Jurkat, Clone E6-1 (cell line): ENCODE data around the gene MIGA1.
"Not testable (repeated sequence)": the region's sequence is repeated elsewhere in the genome, so short reads cannot be mapped to it uniquely, and the experiment has no call there.

Experiments
- DNase-seq: peaks from one replicate; pipeline ENCODE4 v3.0.0-alpha.2; 2011; ENCODE audit warnings: low read depth, low spot score
- H3K4me3 ChIP-seq: 2 replicates; pipeline ENCODE4 v1.5.1; 2011; ENCODE audit warnings: mild to moderate bottlenecking, low read length, control low read depth, moderate library complexity

MIGA1 gene

GRCh38 chr1:77796695-77797405, 17.4 kb downstream of the MIGA1 start:
- H3K4me3 ChIP-seq, result no peak overlapping the region
- no peak for DNase-seq

GRCh38 chr1:77797991-77798390, 18.5 kb downstream of the MIGA1 start:
- DNase-seq, result no peak

GRCh38 chr1:77802026-77802425, 22.6 kb downstream of the MIGA1 start:
- DNase-seq, result no peak
- H3K4me3 ChIP-seq, result no peak overlapping the region

More at GRCh38 chr1:77797991-77798390, 18.5 kb downstream of the MIGA1 start:
- no peak overlapping the region for H3K4me3 ChIP-seq

- H3K4me3 ChIP-seq, result no peak overlapping the region
- DNase-seq, result no peak
Measured at GRCh38 chr1:77803371-77803770, 23.9 kb downstream of the MIGA1 start.

- DNase-seq, H3K4me3 ChIP-seq: not testable (repeated sequence)
Measured at GRCh38 chr1:77809787-77810462, 30.5 kb downstream of the MIGA1 start.

- H3K4me3 ChIP-seq, DNase-seq: not testable (repeated sequence)
Measured at GRCh38 chr1:77811589-77811988, 32.1 kb downstream of the MIGA1 start.

- H3K4me3 ChIP-seq, result no peak overlapping the region
- DNase-seq, result no peak
Measured at GRCh38 chr1:77817368-77818209, 38.1 kb downstream of the MIGA1 start.

GRCh38 chr1:77820121-77820520, 40.7 kb downstream of the MIGA1 start:
- H3K4me3 ChIP-seq, result no peak overlapping the region
- DNase-seq, result no peak

- no peak for DNase-seq
Measured at GRCh38 chr1:77824079-77824478, 44.6 kb downstream of the MIGA1 start.

GRCh38 chr1:77824694-77825093, 45.2 kb downstream of the MIGA1 start:
- no peak for DNase-seq
- no peak overlapping the region for H3K4me3 ChIP-seq

More at GRCh38 chr1:77824079-77824478, 44.6 kb downstream of the MIGA1 start:
- no peak overlapping the region for H3K4me3 ChIP-seq

GRCh38 chr1:77825131-77825709, 45.8 kb downstream of the MIGA1 start:
- no peak overlapping the region for H3K4me3 ChIP-seq
- peak; percentile 56 for DNase-seq

- DNase-seq, H3K4me3 ChIP-seq: not testable (repeated sequence)
Measured at GRCh38 chr1:77826851-77827250, 47.4 kb downstream of the MIGA1 start.

GRCh38 chr1:77828098-77828497, 48.6 kb downstream of the MIGA1 start:
- no peak for DNase-seq
- no peak overlapping the region for H3K4me3 ChIP-seq

GRCh38 chr1:77829851-77830250, 50.4 kb downstream of the MIGA1 start:
- DNase-seq, result no peak

GRCh38 chr1:77830946-77831345, 51.5 kb downstream of the MIGA1 start:
- H3K4me3 ChIP-seq, result no peak overlapping the region
- no peak for DNase-seq

More at GRCh38 chr1:77829851-77830250, 50.4 kb downstream of the MIGA1 start:
- no peak overlapping the region for H3K4me3 ChIP-seq

- no peak for DNase-seq
- H3K4me3 ChIP-seq, result no peak overlapping the region
Measured at GRCh38 chr1:77831566-77831965, 52.1 kb downstream of the MIGA1 start.

GRCh38 chr1:77831976-77832711, 52.7 kb downstream of the MIGA1 start:
- no peak for DNase-seq
- no peak overlapping the region for H3K4me3 ChIP-seq

GRCh38 chr1:77832901-77833300, 53.5 kb downstream of the MIGA1 start:
- no peak for DNase-seq
- H3K4me3 ChIP-seq, result no peak overlapping the region
